ENCODE data around the gene BCL2L15. TPM values are rescaled to one million over a fixed set of nuclear protein-coding genes. Genes with fewer than 3 reads are reported as not detected.

Gene BCL2L15
- total and polyA plus RNA-seq, 2 of the 8 experiments (the other 6 are each of a cell fraction or from before 2014, with no cell fraction given), result 0.32 to 0.36 TPM

DNA sequence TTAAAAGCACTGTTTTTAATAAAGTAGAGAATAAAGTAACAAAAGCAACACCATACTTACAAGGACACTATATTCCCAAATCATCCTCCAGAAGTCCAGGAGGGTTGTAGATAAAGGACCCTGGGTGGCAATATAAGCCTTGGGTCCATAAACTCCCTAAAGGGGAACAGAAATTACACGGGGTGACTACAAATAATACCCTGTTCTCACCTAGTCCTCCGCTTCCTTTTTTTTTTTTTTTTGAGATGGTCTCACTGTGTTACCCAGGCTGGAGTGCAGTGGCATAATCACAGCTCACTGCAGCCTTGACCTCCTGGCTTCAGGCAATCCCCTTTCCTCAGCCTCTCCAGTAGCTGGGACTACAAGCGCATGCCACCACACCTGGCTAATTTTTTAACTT, 29.0 kb downstream of the BCL2L15 start:
- WGBS, 2 experiments (ENCODE audit: extremely low coverage in 1 of 2, insufficient coverage in 1 of 2, insufficient read length in 1 of 2, insufficient replicate concordance in 2 of 2, low coverage in 1 of 2, low lambda C conversion rate in 2 of 2, missing lambda C conversion rate in 1 of 2), result 100% methylated on average over 2 of the region's 3 CpGs; no CpG with 5 or more reads in 1 of the 2 experiments
- no peak overlapping the region for H2BK15ac ChIP-seq (ENCODE audit: low read length)
- no peak overlapping the region for H2BK120ac ChIP-seq (replicated peaks; ENCODE audit: low read depth, low read length)
- H3K79me1 ChIP-seq (ENCODE audit: low read depth, low read length), result no peaks in the 10 kb centered on the region
- H3K4me2 ChIP-seq (ENCODE audit: insufficient read depth in 1 of 2, low read depth in 2 of 2, low read length in 2 of 2), result no peak overlapping the region
- H4K91ac ChIP-seq (replicated peaks; ENCODE audit: insufficient read length, low read length), result no peak overlapping the region
- H3K18ac ChIP-seq (ENCODE audit: extremely low read depth, low read length), result no peak overlapping the region
- no peaks in the 10 kb centered on the region for H3K4me1 ChIP-seq (replicated peaks in 1 of 4; ENCODE audit: control insufficient read depth in 3 of 4, insufficient read depth in 4 of 4, low read length in 3 of 4)
- no peak overlapping the region for H2BK20ac ChIP-seq (ENCODE audit: low read length)
- H3K23ac ChIP-seq (ENCODE audit: insufficient read length), result no peak overlapping the region
- H3K9me3 ChIP-seq (ENCODE audit: insufficient read depth in 2 of 2, low read depth in 1 of 2, low read length in 1 of 2), result no peaks in the 10 kb centered on the region
- H2AK5ac ChIP-seq (ENCODE audit: low read depth, low read length), result no peak overlapping the region
- H3K27ac ChIP-seq (ENCODE audit: low read depth, low read length), result no peak overlapping the region
- no peaks in the 10 kb centered on the region for H3K23me2 ChIP-seq (ENCODE audit: low read depth, low read length)
- no peak overlapping the region for H3K4me3 ChIP-seq (ENCODE audit: extremely low read depth in 1 of 4, insufficient read depth in 2 of 4, low read depth in 3 of 4, low read length in 4 of 4)
- H2BK12ac ChIP-seq (ENCODE audit: low read depth, low read length), result no peak overlapping the region
- H3K14ac ChIP-seq (ENCODE audit: insufficient read length), result no peak overlapping the region
- no peak overlapping the region for H3K9ac ChIP-seq (replicated peaks in 1 of 4; ENCODE audit: extremely low read depth in 1 of 4, low read depth in 3 of 4, low read length in 3 of 4)
- H4K5ac ChIP-seq (ENCODE audit: insufficient read length, low read depth, low read length), result no peak overlapping the region
- H2BK5ac ChIP-seq (ENCODE audit: low read depth, low read length), result no peak overlapping the region
- H3K36me3 ChIP-seq (ENCODE audit: control insufficient read depth in 2 of 4, insufficient read depth in 4 of 4, low read length in 3 of 4), result no peaks in the 10 kb centered on the region
- DNase-seq (ENCODE audit: low read depth in 1 of 2, low spot score in 2 of 2), result no peak
- no peak for FAIRE-seq
- no peak overlapping the region for H4K8ac ChIP-seq (ENCODE audit: extremely low read depth, insufficient read depth, low read length)
- H3K56ac ChIP-seq (replicated peaks; ENCODE audit: insufficient read length, low read depth, low read length), result no peak overlapping the region
- no peak overlapping the region for H2AFZ ChIP-seq (ENCODE audit: low read length)
- H3K27me3 ChIP-seq (replicated peaks in 1 of 4; ENCODE audit: control insufficient read depth in 3 of 4, extremely low read depth in 1 of 4, insufficient read depth in 3 of 4, low read length in 3 of 4), result no peaks in the 10 kb centered on the region
- POLR2A ChIA-PET (ENCODE audit: partially characterized antibody), result no interaction called here
- no peaks in the 10 kb centered on the region for H4K20me1 ChIP-seq (replicated peaks in 1 of 2; ENCODE audit: control insufficient read depth in 1 of 2, insufficient read depth in 2 of 2, low read length in 2 of 2)
- H3K4ac ChIP-seq (replicated peaks; ENCODE audit: insufficient read length, low read depth, low read length), result no peak overlapping the region
- TF ChIP-seq GABPA (IDR thresholded peaks at IDR 0.05; ENCODE audit: borderline replicate concordance, insufficient read depth, low read length), result no peak
- no peak for TF ChIP-seq EGR1 (IDR thresholded peaks at IDR 0.05; ENCODE audit: borderline replicate concordance, low read depth, low read length)
- TF ChIP-seq BRCA1 (IDR thresholded peaks at IDR 0.05; ENCODE audit: low read depth, low read length), result no peak
- no peak for TF ChIP-seq ASH2L (IDR thresholded peaks at IDR 0.05; ENCODE audit: low read length)
- TF ChIP-seq HDAC6 (IDR thresholded peaks at IDR 0.05; ENCODE audit: low read depth, low read length), result no peak
- no peak for TF ChIP-seq TCF12 (IDR thresholded peaks at IDR 0.05; ENCODE audit: low read depth, low read length)
- no peak for TF ChIP-seq CEBPB (IDR thresholded peaks at IDR 0.05; ENCODE audit: low read depth, low read length)
- no peak for TF ChIP-seq SIRT6 (IDR thresholded peaks at IDR 0.05; ENCODE audit: low read length)
- TF ChIP-seq RFX5 (IDR thresholded peaks at IDR 0.05; ENCODE audit: borderline replicate concordance, low read depth, low read length), result no peak
- no peak for TF ChIP-seq SP2 (IDR thresholded peaks at IDR 0.05; ENCODE audit: low read length)
- TF ChIP-seq ATF3 (IDR thresholded peaks at IDR 0.05; ENCODE audit: insufficient read depth, low read depth, low read length), result no peak
- no peak for TF ChIP-seq RNF2 (IDR thresholded peaks at IDR 0.05; ENCODE audit: borderline replicate concordance, low read depth, low read length, missing control alignments, poor library complexity, severe bottlenecking)
- no peak for TF ChIP-seq JUND (IDR thresholded peaks at IDR 0.05; ENCODE audit: low read length)
- CTCF ChIA-PET (ENCODE audit: partially characterized antibody), result interaction anchor here (0.6 kb wide), 1 partner anchor 100 kb away, joined by 4 read pairs; no protein-coding TSS in a partner anchor
- no peaks in the 10 kb centered on the region for H3K79me2 ChIP-seq (ENCODE audit: control insufficient read depth in 1 of 2, insufficient read depth in 2 of 2, low read length in 2 of 2)
